AG09309 (cell line): ENCODE measurements around the gene BAIAP2L1.

Source experiments
- DNase-seq: peaks from one replicate; pipeline ENCODE4 v3.0.0-alpha.2; 2010; ENCODE audit warnings: low read depth
- H3K4me3 ChIP-seq: 2 replicates; pipeline ENCODE4 v1.5.1; 2011; ENCODE audit warnings: mild to moderate bottlenecking, low read depth, low read length, moderate library complexity; ENCODE audit not compliant: control insufficient read depth
- CTCF ChIP-seq: IDR thresholded peaks from 2 replicates; pipeline ENCODE4 v1.5.1; 2011; ENCODE audit warnings: mild to moderate bottlenecking, low read depth, low read length, inconsistent platforms; ENCODE audit not compliant: insufficient read depth, control insufficient read depth; ENCODE audit errors: missing control alignments

BAIAP2L1 gene

DNA sequence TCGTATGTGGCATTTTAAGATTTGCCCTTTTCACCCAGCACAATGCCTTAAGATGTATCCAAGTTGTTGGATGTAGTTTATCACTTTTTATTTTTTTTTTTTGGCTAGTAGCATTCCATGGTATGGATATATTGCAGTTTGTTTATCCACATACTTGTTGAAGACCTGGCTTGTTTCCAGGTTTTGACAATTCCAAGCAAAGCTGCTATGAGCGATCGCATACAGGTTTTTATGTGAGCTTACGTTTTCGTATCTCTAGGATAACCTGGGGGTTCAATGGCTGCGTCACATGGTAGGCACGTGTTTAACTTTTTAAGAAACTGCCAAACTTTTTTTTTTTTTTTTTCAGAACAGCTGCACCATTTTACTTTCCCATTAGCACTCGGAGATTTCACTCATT is 32.2 kb downstream of the BAIAP2L1 start:
- no peak for TF ChIP-seq CTCF
- H3K4me3 ChIP-seq: no peak overlapping the region
- DNase-seq: no peak

DNA sequence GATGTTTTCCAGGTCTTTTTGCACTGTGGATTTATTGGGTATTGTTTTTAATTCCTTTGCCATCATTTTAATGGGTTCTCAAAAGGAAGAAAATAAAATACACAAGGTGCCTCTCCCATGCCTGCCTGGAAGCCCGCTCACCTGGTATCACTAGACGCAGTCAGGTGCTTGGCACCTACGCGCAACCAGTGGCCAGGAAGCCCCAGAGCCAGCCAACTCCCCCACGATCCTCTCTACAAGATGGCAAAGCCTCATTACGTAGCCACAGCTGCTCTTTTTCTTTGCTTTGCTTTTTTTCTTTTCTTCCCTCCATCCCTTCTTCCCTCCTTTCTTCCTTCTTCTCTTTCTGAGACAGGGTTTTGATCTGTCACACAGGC is 34.3 kb downstream of the BAIAP2L1 start:
- no peak overlapping the region for H3K4me3 ChIP-seq
- no peak for DNase-seq
- no peak for TF ChIP-seq CTCF

DNA sequence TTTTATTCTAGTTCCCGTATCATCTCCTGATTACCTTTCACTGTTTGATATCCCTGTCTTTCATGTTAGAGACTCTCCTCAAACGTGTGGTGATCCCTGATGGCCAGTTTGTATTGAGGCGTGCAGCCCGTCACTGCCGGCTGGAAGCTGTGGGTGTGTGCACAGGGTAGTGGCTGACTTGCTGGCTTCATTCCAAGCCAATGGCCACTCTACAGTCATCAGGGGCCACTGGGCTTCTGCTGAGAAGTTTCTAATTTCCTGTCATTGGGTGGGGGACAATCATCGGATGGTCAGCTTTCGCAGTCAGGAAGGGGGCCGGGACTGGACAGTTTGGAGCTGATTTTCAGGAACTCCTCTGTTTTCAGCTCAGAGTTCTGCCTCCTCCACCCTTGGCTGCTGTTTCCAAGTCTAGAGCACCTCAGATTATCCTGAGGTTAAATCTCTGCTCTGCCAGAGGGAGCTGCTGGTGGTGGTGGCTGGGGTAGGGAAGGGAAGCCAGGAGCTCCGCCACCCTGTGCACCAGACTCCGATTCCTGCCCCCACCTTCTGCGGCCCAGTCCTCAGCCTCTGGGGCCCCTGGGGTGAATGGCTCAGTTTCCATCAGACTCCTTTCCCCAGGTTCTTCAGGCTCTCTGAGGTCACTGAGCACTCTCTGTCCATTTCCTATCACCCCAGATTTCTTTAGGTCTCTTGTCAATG is 34.9 kb downstream of the BAIAP2L1 start:
- no peak for TF ChIP-seq CTCF
- H3K4me3 ChIP-seq: no peak overlapping the region
- no peak for DNase-seq

GRCh38 chr7:98364220-98364619 is 36.7 kb downstream of the BAIAP2L1 start:
- no peak overlapping the region for H3K4me3 ChIP-seq
- no peak for DNase-seq
- TF ChIP-seq CTCF: no peak

DNA sequence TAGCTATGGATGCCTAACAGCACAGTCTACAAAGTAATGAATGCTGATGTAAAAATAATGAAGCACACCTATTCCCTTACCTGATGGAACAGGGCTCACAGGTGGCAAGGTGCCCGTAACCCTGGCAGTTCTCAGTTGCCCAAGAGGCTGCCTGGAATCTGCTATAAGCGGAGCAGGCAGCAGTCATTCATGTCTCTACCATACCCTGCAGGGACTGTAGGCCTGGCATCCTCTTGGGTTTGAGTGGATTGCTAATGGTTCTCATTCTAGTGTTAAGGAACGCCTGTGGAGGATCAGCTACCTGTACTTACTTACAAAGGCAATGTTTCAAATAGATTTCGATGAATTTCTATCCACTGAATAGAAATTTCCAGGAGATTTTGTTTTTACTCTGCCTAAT is 38.4 kb downstream of the BAIAP2L1 start:
- no peak for DNase-seq
- no peak for TF ChIP-seq CTCF
- no peak overlapping the region for H3K4me3 ChIP-seq

DNA sequence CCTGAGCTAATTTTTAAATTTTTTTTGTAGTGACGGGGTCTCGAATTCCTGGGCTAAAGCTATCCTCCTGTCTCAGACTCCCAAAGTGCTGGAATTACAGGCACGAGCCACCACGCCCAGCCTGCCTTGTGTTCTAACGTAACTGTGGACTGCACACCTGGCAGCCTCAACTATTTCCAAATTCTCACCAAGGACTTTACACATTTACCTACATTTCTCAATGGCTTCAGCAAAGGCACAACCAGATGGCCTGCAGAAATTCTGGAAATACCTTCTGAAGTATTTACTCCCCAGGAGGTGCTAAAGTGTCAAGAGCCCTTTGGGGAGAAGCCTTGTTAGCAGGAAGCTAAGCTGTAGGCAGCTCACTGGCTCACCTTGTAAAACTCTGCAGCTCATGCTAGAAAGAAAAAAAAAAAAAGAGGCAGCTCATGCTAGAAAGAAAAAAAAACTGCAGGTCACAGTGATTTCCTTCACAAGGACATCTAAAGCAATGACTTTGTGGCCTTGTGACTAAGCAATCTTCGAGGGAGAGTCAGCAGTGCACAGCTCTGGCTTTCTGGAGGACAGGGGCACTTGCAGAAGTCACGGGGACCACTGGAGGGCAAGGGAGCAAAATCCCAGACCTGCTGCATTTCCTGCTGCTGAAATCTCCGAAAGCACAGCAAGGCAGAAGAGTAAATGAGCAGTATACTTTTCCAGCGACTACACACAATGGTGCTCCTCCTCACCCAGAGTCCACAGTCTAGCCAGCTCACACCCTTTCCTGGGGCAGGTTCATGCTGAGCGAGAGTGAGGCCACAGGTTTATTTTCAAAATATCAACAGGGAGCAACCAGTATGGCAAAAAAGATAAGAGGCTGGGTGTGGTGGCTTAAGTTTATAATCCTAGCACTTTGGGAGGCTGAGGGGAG is 40.4 kb downstream of the BAIAP2L1 start:
- no peak for DNase-seq
- no peak overlapping the region for H3K4me3 ChIP-seq
- no peak for TF ChIP-seq CTCF

GRCh38 chr7:98359395-98359794 is 41.5 kb downstream of the BAIAP2L1 start:
- DNase-seq: no peak
- no peak overlapping the region for H3K4me3 ChIP-seq
- no peak for TF ChIP-seq CTCF
